Measurements from ENCODE around the gene HBD. TPM values are rescaled to one million over a fixed set of nuclear protein-coding genes. Genes with fewer than 3 reads are reported as not detected.

The HBD gene
- total RNA-seq, 1 experiment from 2014 or later = not detected

GRCh38 chr11:5210376-5210885 lies 23.9 kb downstream of the HBD start:
- in situ Hi-C loops (cut with HindIII; ENCODE audit: low pct_unique_long_range_greater_than_20kb, low sequenced_read_pairs) = no loop called here
- DNase-seq (ENCODE audit: low read depth) = no peak

- in situ Hi-C loops (cut with HindIII; ENCODE audit: low pct_unique_long_range_greater_than_20kb, low sequenced_read_pairs) = no loop called here
Measured at GRCh38 chr11:5204787-5205186, 29.5 kb downstream of the HBD start.

GRCh38 chr11:5203366-5203765 lies 30.9 kb downstream of the HBD start:
- in situ Hi-C loops (cut with HindIII; ENCODE audit: low pct_unique_long_range_greater_than_20kb, low sequenced_read_pairs) = no loop called here
- DNase-seq (ENCODE audit: low read depth) = no peak

More at GRCh38 chr11:5204787-5205186, 29.5 kb downstream of the HBD start:
- DNase-seq (ENCODE audit: low read depth) = peak; percentile 44

- in situ Hi-C loops (cut with HindIII; ENCODE audit: low pct_unique_long_range_greater_than_20kb, low sequenced_read_pairs) = no loop called here
Measured at GRCh38 chr11:5200582-5200981, 33.7 kb downstream of the HBD start, which contains the start of gene OR51V1. OR51V1 (minus strand) TSS chr11:5200682; CDS start chr11:5200682, 0 bp downstream.

GRCh38 chr11:5198285-5198684 lies 36.0 kb downstream of the HBD start:
- in situ Hi-C loops (cut with HindIII; ENCODE audit: low pct_unique_long_range_greater_than_20kb, low sequenced_read_pairs) = no loop called here
- no peak for DNase-seq (ENCODE audit: low read depth)

More at GRCh38 chr11:5200582-5200981, 33.7 kb downstream of the HBD start, which contains the start of gene OR51V1:
- DNase-seq (ENCODE audit: low read depth) = no peak

GRCh38 chr11:5197536-5197935 lies 36.7 kb downstream of the HBD start:
- DNase-seq (ENCODE audit: low read depth) = no peak

GRCh38 chr11:5196731-5197130 lies 37.6 kb downstream of the HBD start:
- no peak for DNase-seq (ENCODE audit: low read depth)
- in situ Hi-C loops (cut with HindIII; ENCODE audit: low pct_unique_long_range_greater_than_20kb, low sequenced_read_pairs) = no loop called here

More at GRCh38 chr11:5197536-5197935, 36.7 kb downstream of the HBD start:
- in situ Hi-C loops (cut with HindIII; ENCODE audit: low pct_unique_long_range_greater_than_20kb, low sequenced_read_pairs) = no loop called here

GRCh38 chr11:5196067-5196466 lies 38.2 kb downstream of the HBD start:
- no peak for DNase-seq (ENCODE audit: low read depth)
- in situ Hi-C loops (cut with HindIII; ENCODE audit: low pct_unique_long_range_greater_than_20kb, low sequenced_read_pairs) = no loop called here

- in situ Hi-C loops (cut with HindIII; ENCODE audit: low pct_unique_long_range_greater_than_20kb, low sequenced_read_pairs) = no loop called here
- DNase-seq (ENCODE audit: low read depth) = no peak
Measured at GRCh38 chr11:5192738-5193137, 41.5 kb downstream of the HBD start.

GRCh38 chr11:5188201-5188600 lies 46.1 kb downstream of the HBD start:
- in situ Hi-C loops (cut with HindIII; ENCODE audit: low pct_unique_long_range_greater_than_20kb, low sequenced_read_pairs) = no loop called here
- DNase-seq (ENCODE audit: low read depth) = no peak

Other genes with a start within 250 kb of the HBD start
- gene OR51L1, start 239.6 kb downstream of the HBD start, total RNA-seq (2014; rRNA removed; shearing (Covaris generic); ENCODE audit: low replicate concordance) = not detected in 2 replicates
- gene OR52J3, start 188.0 kb downstream of the HBD start, total RNA-seq (2014; rRNA removed; shearing (Covaris generic); ENCODE audit: low replicate concordance) = not detected in 2 replicates
- not detected in 2 replicates for gene OR52E2, start 174.9 kb downstream of the HBD start, total RNA-seq (2014; rRNA removed; shearing (Covaris generic); ENCODE audit: low replicate concordance)
- not detected in 2 replicates for gene OR52E1, start 164.9 kb downstream of the HBD start, total RNA-seq (2014; rRNA removed; shearing (Covaris generic); ENCODE audit: low replicate concordance)
- not detected in 2 replicates for gene OR52A5, start 96.1 kb downstream of the HBD start, total RNA-seq (2014; rRNA removed; shearing (Covaris generic); ENCODE audit: low replicate concordance)
- gene OR52A1, start 79.7 kb downstream of the HBD start, total RNA-seq (2014; rRNA removed; shearing (Covaris generic); ENCODE audit: low replicate concordance) = not detected in 2 replicates
- not detected in 2 replicates for gene OR51V1, start 33.8 kb downstream of the HBD start, total RNA-seq (2014; rRNA removed; shearing (Covaris generic); ENCODE audit: low replicate concordance)
- gene HBB, start 7.4 kb downstream of the HBD start, total RNA-seq (2014; rRNA removed; shearing (Covaris generic); ENCODE audit: low replicate concordance) = not detected in 2 replicates
- not detected in 2 replicates for gene HBG1, start 15.4 kb upstream of the HBD start, total RNA-seq (2014; rRNA removed; shearing (Covaris generic); ENCODE audit: low replicate concordance)
- not detected in 2 replicates for gene HBG2, start 20.3 kb upstream of the HBD start, total RNA-seq (2014; rRNA removed; shearing (Covaris generic); ENCODE audit: low replicate concordance)
- gene HBE1, start 35.5 kb upstream of the HBD start, total RNA-seq (2014; rRNA removed; shearing (Covaris generic); ENCODE audit: low replicate concordance) = not detected in 2 replicates
- gene OR51B4, start 67.5 kb upstream of the HBD start, total RNA-seq (2014; rRNA removed; shearing (Covaris generic); ENCODE audit: low replicate concordance) = not detected in 2 replicates
- gene OR51B2, start 89.8 kb upstream of the HBD start, total RNA-seq (2014; rRNA removed; shearing (Covaris generic); ENCODE audit: low replicate concordance) = not detected in 2 replicates
- not detected in 2 replicates for gene OR51B5, start 109.0 kb upstream of the HBD start, total RNA-seq (2014; rRNA removed; shearing (Covaris generic); ENCODE audit: low replicate concordance)
- gene OR51B6, start 117.0 kb upstream of the HBD start, total RNA-seq (2014; rRNA removed; shearing (Covaris generic); ENCODE audit: low replicate concordance) = not detected in 2 replicates
- not detected in 2 replicates for gene OR51M1, start 149.3 kb upstream of the HBD start, total RNA-seq (2014; rRNA removed; shearing (Covaris generic); ENCODE audit: low replicate concordance)
- not detected in 2 replicates for gene OR51Q1, start 187.6 kb upstream of the HBD start, total RNA-seq (2014; rRNA removed; shearing (Covaris generic); ENCODE audit: low replicate concordance)
- gene OR51I1, start 207.0 kb upstream of the HBD start, total RNA-seq (2014; rRNA removed; shearing (Covaris generic); ENCODE audit: low replicate concordance) = not detected in 2 replicates
- gene OR51I2, start 214.8 kb upstream of the HBD start, total RNA-seq (2014; rRNA removed; shearing (Covaris generic); ENCODE audit: low replicate concordance) = not detected in 2 replicates